Suppressor macrophage treated with lipopolysaccharide for 4 hours (primary cell): ENCODE measurements around the gene CFAP161.

Experiments
- DNase-seq: peaks from one replicate; pipeline ENCODE4 v3.0.0-alpha.2; 2020

CFAP161 gene

DNA sequence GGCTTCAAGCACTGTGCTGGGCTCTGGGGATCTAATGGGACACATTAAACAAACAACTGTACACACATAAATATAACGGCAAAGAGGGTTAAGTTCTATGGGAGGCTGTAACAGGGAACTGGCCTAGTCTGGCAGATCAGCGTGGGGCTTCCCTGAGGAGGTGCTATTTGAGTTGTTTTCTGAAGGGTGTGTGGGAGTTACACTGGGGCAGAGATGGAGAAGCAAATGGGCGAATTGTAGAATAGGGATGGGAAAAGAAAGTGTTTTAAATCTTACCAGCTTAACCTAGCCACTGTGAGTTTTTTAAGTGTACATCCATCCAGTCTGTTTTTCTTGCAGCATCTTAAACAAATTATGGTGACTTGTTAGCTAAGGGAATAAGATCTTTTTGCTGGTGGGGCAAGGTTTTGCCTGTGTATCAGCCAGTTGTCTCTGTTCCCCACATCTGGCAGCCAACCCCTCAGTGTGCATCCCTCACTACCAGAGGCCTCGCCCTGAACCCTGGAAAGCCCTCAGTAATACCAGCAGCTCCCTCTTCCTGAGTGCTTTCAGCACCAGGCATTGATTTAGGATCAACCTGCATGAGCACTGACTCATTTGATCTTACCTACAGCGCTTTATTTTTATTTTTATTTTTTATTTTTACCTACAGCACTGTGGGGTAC lies 51.7 kb downstream of the CFAP161 start:
- no peak for DNase-seq

DNA sequence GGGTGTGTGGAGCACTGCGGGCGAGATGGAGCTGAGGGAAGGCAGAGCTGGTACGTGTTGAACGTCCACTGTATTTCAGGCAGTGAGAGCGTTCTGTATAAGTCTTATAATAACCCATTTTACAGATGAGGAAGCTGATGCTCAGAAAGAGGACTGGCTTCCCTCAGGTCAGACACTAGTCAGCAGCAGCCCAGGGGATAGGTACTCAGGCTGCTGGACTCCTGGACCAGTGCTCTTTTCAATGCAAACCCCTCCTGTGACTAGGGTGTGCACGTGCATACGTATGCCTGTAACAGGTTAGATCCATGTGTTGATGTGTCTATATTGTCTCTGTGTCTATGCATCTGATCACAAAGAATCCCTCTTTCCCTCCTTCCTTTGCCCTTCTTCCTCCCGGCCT lies 54.3 kb downstream of the CFAP161 start:
- DNase-seq: no peak

DNA sequence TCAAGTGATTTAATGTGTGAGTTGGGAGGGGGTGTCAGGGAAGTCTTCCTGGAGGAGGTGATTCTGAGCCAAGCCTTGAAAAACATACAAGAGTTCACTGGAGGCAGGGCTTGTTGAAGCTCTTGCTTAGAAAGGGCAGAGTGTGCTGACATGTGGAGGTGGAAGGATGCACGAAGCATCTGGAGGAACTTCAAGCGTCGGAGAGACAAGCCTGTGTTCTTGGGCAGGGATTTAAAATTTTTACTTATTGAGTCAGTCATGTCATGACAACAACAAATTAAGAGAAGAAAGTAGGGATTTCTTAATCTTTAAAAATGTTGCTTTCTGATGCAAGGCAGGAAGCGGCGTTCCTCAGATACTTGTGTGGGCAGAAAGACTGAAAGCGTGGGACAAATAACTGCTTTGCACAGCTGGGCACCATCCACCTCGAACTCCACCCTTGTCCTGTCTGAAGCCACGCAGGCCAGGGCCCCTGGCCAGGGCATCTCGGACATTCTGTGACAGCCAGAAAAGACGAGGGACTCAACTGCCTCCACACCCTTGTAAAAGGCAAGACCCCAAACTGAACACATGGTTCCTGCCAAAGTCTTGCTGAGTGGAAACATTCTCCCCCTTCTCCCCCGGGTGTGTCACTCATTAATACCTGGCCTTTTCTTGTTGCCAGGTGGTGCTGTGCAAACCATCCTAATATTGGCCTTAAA lies 55.7 kb downstream of the CFAP161 start:
- DNase-seq: peak; percentile 21

DNA sequence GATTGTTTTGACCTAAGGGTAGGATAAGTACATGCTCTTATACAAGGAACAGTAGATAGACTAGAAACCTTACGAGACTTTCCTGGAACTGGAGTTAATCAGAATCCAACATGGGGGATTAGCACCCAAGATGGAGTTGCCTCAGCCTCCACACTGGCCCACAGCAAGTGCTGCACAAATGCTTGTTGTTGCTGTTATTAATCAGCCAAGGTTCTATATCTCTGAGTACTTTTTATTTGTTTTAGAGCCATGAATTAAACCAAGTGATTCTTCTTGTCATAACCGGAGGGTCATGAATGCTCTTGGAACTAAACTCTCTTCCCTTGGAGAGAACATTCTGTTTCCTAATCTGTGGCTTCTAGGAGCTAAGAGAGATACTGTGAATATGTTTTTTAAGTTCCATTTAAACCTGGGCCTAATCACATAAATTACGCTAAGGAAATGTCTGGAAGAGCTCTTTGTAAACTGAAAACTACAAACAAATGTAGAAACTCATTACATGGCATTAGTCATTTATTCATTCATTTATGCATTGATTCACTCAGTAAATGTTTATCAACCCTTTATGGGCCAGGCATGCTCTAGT lies 56.9 kb downstream of the CFAP161 start:
- no peak for DNase-seq

DNA sequence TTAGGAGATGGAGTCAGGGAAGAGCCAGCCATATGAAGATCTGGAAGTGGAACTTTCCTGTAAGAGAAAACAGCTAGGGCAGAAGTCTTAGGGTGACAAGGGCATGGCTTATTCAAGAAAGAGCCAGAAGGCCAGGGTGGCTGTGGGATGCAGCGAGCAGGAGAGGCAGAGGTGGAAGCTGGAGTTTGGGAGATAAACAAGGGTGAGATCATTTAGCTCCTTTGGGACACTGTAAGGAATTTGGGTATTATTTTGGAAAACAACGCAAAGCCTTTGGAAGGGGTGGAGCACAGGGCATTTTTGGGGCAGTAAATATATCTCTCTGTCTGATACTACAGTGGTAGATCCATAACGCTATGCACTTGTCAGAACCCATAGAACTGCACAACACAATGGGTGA lies 57.6 kb downstream of the CFAP161 start:
- no peak for DNase-seq

DNA sequence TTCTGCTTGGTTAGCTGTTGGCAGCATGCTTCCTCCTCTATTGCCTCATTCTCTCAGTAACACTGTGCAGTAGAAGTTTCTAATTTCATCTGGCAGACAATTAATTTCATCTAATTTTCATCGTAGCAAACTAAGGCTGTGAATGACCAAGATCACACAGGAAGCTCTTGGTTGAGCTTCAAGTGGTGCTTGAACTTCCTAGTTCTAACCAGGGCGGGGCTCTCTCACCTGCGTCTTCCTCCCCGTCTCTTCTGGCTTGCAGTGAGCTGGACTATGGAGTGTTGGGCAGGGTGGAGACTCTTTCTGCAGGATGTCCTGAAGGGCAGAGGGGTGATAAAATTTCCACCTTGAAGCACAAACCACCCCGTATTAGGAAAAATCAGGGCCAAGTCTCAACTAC lies 60.7 kb downstream of the CFAP161 start:
- DNase-seq: no peak

DNA sequence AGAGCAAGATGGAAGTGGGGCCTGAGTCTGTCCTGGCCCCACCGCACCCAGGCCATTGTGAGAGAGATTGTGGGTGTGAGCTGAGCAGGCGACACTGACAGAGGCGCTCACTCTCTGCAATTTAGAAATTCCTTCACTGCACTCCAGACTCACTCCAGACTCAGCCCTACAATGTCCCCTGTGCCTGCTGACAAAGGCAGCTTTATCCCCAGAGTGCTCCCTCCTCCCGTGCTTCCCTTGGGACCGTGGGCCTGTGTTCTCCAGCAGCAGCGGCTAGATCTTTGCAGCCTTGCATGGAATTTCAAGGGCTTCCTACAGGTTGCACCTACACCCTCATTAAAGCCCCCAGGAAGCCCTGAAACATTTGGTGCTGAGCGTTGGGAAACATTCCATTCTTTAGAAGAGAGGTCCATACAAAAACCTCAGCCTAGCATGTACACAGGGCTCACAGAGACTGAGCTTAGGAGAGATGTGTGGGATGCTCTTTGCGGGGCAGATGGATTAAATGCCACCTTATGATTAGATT lies 61.3 kb downstream of the CFAP161 start:
- DNase-seq: no peak

DNA sequence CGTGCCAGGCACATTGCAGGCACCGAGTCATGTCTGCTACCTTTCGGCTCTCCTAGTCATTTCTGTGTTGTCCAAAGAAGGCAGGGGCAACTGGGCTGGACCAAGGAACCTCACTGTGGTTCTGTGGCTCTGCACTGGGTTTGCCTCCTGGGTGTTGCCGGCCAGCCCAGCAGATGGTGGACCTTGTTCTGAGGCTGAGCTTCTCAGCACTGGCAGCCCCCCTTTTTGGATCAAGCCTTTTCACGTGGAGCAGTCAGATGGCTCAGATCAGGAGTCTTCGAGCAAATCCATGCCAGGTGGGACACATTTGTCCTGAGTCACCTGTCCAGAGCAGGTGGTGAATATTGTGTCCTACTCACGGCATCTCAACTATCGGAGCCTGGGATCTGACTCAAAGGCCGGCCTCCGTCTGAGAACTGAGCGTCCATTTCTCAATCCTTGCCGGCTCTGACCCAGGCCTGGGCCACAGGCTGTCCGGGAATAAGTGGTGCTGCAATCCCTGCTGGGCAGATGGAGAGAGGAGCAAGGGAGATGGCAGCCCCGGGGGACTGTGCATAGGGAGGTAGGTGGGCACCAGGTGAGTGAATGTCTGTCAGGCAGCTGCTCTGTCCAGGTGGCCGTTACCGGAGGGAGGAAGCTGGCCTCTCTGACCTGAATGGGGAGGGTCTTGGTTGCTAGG lies 62.6 kb downstream of the CFAP161 start, which contains the start of gene IL16:
IL16 (plus strand) TSS at position 304 of the 679 bp plus-strand sequence. CDS start 28,521 bp downstream, outside the sequence.
- DNase-seq: no peak

DNA sequence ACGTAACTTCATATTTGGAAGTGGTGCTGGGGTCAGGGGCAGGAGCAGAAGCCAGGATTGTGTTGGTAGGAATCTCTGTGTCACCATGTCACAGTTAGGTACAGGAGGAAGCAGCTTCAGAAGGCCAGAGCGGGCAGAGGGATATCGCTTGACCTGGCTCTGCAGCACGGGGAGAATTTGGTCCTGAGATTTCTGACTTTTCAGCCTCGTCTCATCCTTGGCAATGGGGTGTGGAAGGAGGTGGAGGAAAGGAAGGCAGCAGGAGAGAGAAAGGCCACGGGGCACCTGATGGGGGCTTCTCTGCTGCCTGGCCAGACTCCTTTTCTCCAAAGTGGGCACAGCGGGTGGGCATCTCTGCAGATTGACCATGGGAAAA lies 63.2 kb downstream of the CFAP161 start:
- DNase-seq: no peak

DNA sequence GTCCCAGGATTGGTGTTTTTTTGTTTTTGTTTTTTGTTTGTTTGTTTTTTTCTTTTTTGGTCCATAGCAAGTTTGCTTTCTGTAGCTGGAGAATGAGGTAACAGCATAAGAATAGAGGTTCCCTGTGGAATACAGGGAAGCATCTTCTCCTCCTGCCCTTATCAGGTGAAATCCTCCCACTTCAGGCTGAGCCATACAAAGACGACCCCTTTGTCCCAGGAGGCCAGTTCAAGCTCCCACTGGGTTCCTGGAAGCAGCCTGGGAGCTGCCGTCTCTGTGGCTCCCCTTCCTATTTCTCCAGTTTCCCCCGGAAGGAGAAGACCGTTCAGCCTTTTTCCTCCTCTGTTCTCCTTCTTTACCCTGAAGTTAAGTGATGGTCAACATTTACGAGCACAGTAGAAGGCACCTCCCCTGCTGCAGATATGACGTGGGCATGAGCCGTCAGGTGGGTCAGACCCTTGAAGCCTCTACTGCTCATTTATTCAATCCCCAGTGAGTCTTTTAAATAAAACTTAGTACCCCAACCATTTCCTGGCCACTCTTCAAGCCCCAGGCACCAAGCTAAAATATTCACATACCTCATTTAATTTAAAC lies 63.7 kb downstream of the CFAP161 start:
- no peak for DNase-seq
